RCC 7860 (cell line): ENCODE data around the gene INTS4.
"Not testable (repeated sequence)": the region's sequence is repeated elsewhere in the genome, so short reads cannot be mapped to it uniquely, and the experiment has no call there.

Experiments
- DNase-seq: peaks from one replicate; pipeline ENCODE4 v3.0.0-alpha.2; 2015; ENCODE audit warnings: low spot score
- FAIRE-seq: peaks from 2 replicates; lab custom pipeline; 2012; peaks lifted over from hg19 to GRCh38; lab: Jason Lieb, UNC

INTS4 gene

DNA sequence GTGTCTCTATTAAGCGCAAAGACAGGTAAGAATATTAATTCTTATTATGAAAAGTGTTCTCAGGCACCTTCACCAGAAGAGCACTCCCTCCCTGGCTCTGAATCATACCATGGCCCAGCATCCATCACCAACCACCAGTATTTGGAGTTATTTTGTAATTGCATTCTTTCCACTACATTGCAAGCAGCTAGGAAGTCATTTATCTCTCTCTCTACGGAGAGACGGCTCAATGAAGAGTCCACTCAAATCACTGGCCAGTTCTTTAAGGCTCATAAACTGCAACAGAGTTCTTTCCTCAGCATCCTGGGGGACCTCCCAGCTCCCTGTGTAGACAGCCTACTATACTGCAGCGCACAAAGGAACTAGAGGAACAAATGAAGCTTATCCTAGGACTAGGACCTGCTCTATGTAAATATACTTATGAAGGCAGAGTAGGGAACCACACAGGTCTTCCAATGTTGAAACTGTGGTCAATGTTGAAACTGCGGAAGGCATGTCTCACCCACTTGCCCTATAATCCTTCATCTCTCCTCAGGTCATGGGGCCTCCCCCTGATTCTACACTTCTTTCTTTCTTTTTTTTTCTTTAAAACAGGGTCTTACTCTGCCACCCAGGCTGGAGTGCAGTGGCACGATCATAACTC lies 110.2 kb downstream of the INTS4 start:
- no peak for DNase-seq
- FAIRE-seq = no peak

GRCh38 chr11:77883775-77884174 lies 110.7 kb downstream of the INTS4 start:
- DNase-seq = no peak

DNA sequence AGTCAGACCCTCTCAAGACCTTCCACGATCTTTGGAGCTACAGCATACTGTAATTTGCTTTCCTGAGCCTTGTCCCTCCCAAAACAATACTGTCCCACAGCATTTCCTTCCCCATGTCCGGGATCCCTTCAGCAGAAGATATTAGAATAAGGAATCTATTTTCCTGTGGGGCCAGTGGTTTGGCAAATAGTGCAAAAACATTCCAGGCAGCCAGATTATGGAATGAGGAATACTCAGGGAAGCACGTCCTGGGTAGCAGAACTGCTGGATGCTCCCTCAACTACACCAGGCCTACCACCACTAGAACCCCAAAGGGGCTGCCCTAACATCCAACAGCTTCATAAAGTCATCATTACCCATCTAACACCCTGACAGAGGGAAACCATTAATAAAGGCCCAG lies 112.1 kb downstream of the INTS4 start:
- FAIRE-seq (no peak), DNase-seq (no peak)

More at GRCh38 chr11:77883775-77884174, 110.7 kb downstream of the INTS4 start:
- FAIRE-seq = no peak

- FAIRE-seq (no peak), DNase-seq (no peak)
Observed at GRCh38 chr11:77879218-77879617, 115.2 kb downstream of the INTS4 start.

DNA sequence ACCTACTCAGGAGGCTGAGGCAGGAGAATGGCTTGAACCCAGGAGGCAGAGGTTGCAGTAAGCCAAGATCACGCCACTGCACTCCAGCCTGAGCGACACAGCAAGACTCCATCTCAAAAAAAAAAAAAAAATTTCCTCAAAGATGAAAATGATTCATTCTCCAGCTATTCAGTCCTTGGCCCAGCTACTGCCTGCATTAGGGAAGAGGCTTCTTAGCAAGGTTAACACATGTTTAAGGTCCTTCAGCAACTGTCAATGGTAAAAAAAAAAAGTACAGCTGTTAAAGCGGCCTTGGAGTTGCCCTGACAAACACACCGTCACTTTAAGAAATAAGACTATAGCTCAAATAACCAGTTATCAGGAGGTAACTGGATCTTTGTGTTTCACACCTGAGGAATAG lies 116.2 kb downstream of the INTS4 start:
- DNase-seq, FAIRE-seq: not testable (repeated sequence)

DNA sequence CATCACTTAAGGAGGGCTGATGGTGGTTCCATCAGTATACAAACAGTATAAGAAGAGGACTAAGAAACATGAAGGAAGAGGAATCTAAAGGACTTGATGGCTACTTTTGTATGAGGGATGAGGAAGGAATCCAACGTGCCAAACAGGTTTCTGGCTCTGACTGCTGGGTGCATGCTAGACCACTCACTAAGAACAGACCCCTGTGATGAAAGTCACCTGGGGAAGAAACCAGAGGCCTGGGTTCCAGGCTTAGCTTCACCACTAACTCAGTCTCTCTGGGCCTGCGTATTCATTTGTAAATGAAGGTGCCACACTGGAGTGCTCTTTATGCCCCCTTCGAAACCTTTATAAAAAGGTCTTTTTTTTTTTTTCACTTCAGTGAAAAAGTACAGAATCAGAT lies 118.4 kb downstream of the INTS4 start:
- FAIRE-seq (no peak), DNase-seq (no peak)

DNA sequence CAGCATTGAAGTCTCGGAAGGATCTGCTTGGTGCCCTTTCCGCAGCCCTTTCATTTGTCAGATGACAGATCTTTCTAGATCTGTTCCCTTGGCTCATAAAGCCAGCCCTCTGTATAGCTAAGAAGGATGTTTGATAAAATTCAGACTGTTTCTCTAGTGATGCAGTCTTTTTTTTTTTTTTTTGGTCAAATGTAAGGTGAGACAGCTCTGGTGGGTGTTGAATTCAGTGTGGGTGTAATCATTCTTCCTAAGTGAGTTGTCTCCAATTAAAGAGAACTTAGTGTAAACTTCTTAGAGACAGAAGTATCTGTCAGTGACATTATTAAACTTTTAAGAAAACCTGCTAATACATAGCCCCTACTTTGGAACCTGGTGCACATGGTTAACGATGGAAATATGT lies 120.3 kb downstream of the INTS4 start:
- FAIRE-seq (no peak), DNase-seq (no peak)

- FAIRE-seq (no peak), DNase-seq (no peak)
Observed at GRCh38 chr11:77873345-77873744, 121.1 kb downstream of the INTS4 start.

DNA sequence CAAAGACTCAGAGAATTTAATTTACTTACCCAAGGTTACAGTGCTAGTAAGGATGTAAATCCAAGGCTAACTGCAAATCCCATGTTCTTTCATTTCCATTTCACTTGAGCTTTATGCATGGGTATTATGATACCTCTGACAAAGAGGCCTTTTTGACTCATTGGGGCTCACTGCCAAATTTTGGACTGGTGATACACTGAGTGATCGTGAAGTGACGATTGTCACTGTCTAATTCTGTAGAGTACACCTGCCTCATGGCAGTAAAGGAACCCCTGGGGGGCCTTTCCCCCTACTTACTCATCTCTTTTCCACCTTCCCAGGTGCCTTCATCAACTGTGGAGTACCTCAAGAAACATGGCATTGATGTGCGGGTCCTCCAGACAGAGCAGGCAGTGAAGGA lies 122.6 kb downstream of the INTS4 start:
- FAIRE-seq (no peak), DNase-seq (no peak)

GRCh38 chr11:77868744-77869143 lies 125.7 kb downstream of the INTS4 start:
- DNase-seq = no peak
- FAIRE-seq = no peak

GRCh38 chr11:77866336-77866735 lies 128.1 kb downstream of the INTS4 start:
- FAIRE-seq = no peak
- DNase-seq = no peak

DNA sequence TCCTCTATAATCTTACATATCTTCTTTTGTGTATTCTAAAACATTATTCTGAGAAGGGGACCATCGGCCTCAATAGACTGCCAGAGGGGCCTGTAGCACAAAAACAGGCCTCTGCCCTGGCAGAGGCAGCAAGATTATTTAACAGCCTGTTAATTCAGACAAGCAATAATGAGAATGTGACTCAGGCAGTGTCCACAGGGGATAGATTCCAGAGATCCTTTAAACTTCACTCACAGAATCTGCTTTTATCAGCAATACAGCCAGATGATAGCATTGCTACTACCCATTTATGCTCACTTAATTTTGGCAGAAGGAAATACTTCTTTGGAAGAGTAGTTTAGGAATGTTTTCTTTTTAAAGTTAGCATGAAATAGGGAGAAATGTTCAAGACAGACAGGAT lies 128.7 kb downstream of the INTS4 start:
- no peak for DNase-seq
- FAIRE-seq = no peak

DNA sequence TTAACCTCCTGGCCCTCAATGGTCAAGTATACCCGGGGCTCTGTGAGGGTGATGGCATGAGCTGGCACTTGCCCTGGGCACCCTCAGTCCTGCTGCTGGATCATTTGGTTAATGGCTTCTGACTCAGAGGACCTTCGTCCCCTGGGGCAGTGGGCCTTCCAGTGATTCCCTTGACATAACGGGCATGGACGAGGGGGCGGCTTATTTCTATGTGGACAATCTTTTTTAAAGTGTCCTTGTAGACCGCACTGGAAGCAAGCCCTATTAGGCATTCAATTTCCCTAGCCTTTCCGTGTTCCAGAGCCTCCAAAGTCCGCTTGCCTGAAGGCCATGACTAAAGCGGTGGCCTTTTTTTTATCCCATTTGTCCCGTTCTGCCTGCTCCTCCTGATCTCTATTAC lies 133.0 kb downstream of the INTS4 start:
- not testable (repeated sequence) for FAIRE-seq, DNase-seq

- not testable (repeated sequence) for FAIRE-seq, DNase-seq
Observed at GRCh38 chr11:77857906-77858457, 136.5 kb downstream of the INTS4 start.

DNA sequence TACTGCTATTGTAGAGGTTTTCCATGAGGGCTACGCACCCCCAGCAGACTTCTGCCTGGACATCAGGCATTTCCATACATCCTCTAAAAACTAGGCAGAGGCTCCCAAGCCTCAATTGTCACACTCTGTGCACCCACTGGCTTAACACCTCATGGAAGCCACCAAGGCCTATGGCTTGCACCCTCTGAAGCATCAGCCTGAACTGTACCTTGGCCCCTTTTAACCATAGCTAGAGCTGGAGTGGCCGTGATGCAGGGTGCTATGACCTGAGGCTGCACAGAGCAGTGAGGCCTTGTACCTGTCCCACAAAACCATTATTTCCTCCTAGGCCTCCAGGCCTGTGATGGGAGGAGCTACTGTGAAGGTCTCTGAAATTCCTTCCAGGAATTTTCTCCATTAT lies 139.6 kb downstream of the INTS4 start:
- FAIRE-seq (no peak), DNase-seq (no peak)

DNA sequence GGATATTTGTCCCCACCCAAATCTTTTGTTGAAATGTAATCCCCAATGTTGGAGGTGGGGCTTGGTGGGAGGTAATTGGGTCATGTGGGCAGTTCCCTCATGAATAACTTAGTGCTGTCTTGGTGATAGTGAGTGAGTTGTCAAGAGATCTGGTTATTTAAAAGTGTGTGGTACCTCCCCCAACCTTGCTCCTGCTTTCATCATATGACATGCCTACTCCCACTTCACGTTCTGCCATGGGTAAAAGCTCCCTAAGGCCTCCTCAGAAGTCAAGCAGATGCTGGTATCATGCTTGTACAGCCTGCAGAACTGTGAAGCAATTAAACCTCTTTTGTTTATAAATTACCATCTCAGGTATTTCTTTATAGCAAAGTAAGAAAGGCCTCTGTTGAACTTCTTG lies 143.0 kb downstream of the INTS4 start:
- DNase-seq = no peak
- no peak for FAIRE-seq

- FAIRE-seq, DNase-seq: not testable (repeated sequence)
Observed at GRCh38 chr11:77843700-77844099, 150.8 kb downstream of the INTS4 start.

DNA sequence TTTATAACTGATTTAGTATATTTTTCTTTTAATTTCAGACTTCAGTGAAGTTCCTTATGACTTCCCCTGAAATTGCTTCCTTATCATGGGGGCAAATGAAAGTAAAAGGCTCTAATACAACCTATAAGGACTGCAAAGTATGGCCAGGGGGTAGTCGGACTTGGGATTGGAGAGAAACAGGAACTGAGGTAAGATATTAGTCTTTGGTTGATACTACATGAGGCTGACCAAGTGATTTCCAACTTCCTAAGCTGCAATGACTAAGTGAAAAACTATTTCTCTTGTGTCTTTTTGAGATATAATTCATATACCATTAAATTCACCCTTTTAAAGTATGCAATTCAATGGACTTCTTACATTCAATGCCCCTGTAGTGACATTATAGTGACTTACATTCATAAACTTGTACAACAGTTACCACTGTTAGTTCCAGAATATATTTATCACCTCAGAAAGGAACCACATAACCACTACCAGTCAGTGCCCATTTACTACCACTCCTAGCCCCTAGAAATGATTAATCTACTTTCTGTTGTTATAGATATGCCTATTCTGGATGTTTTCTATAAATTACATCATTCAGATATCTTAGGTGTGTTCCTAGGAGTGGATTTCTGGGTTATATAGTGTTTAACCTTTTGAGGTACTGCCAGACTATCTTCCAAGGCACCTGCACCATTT lies 151.9 kb downstream of the INTS4 start:
- DNase-seq (peak; percentile 44), FAIRE-seq (peak; percentile 8)

- DNase-seq = no peak
- FAIRE-seq = no peak
Observed at GRCh38 chr11:77833302-77833701, 161.2 kb downstream of the INTS4 start.

GRCh38 chr11:77828926-77829325 lies 165.5 kb downstream of the INTS4 start:
- FAIRE-seq (no peak), DNase-seq (no peak)
